ENCODE measurements around the gene ITGB4. TPM values are rescaled to one million over a fixed set of nuclear protein-coding genes. Genes with fewer than 3 reads are reported as not detected.
A peak's percentile ranks its signal among the peaks of the same experiment; 100 is the strongest.

ITGB4 gene
- total and polyA plus RNA-seq, 9 of the 15 experiments (the other 6 are each of a cell fraction or from before 2014, with no cell fraction given): 0.05 to 2.8 (median 0.76) TPM; not detected in 3

GRCh38 chr17:75763613-75764416, 42.6 kb downstream of the ITGB4 start (continued):
- TF ChIP-seq ZNF518B (CRISPR knock-in tag; IDR thresholded peaks at IDR 0.05) (no peak), DLX4 (CRISPR knock-in tag; IDR thresholded peaks at IDR 0.05) (no peak), FOXA1 (IDR thresholded peaks at IDR 0.05; ENCODE audit: borderline replicate concordance) (no peak), IRF1 (CRISPR knock-in tag; IDR thresholded peaks at IDR 0.05; ENCODE audit: borderline replicate concordance) (no peak), TCF7 (IDR thresholded peaks at IDR 0.05; ENCODE audit: borderline replicate concordance) (no peak), GTF2E2 (tag; IDR thresholded peaks at IDR 0.05) (no peak), BRF1 (IDR thresholded peaks at IDR 0.05; ENCODE audit: borderline replicate concordance, extremely low read depth, insufficient read length) (no peak), FOXA3 (CRISPR knock-in tag; conservative IDR thresholded peaks at IDR 0.05 in 1 of 2, IDR thresholded peaks at IDR 0.05 in 1 of 2) (peak in 1 of 2 experiments; percentile 34; a peak in 1 of 4 replicates), CTBP1 (IDR thresholded peaks at IDR 0.05; ENCODE audit: borderline replicate concordance) (no peak), SMARCA5 (IDR thresholded peaks at IDR 0.05) (no peak), DMBX1 (CRISPR knock-in tag; IDR thresholded peaks at IDR 0.05; ENCODE audit: borderline replicate concordance) (no peak), ZFPM2 (CRISPR knock-in tag; IDR thresholded peaks at IDR 0.05) (no peak), MYC (IDR thresholded peaks at IDR 0.05; ENCODE audit: low read depth, low read length) (no peak), MYC (CRISPR knock-in tag; IDR thresholded peaks at IDR 0.05; ENCODE audit: borderline replicate concordance, low read depth) (no peak), KDM1A (IDR thresholded peaks at IDR 0.05) (peak in 1 of 2 experiments; percentile 48; a peak in 1 of 4 replicates), CHD1 (IDR thresholded peaks at IDR 0.05; ENCODE audit: low read length) (no peak), HDAC6 (IDR thresholded peaks at IDR 0.05; ENCODE audit: low read depth, low read length) (no peak), PHB (CRISPR knock-in tag; IDR thresholded peaks at IDR 0.05) (no peak), ZEB2 (IDR thresholded peaks at IDR 0.05) (no peak), ZNF644 (tag; IDR thresholded peaks at IDR 0.05; ENCODE audit: low read depth) (no peak), RBM25 (IDR thresholded peaks at IDR 0.05; ENCODE audit: low read depth, low read length, severe bottlenecking) (no peak), RUNX1 (IDR thresholded peaks at IDR 0.05; ENCODE audit: low read depth) (no peak), ZNF511 (CRISPR knock-in tag; IDR thresholded peaks at IDR 0.05) (no peak), ZNF830 (CRISPR knock-in tag; IDR thresholded peaks at IDR 0.05) (no peak), ZNF253 (CRISPR knock-in tag; conservative IDR thresholded peaks at IDR 0.05) (no peak), CHD2 (IDR thresholded peaks at IDR 0.05; ENCODE audit: low read depth, low read length) (no peak)

Measured in K562 (cell line).